NCI-H1930 (cell line): ENCODE measurements around the gene DMD.

ENCODE experiments used
- DNase-seq, 2 experiments: peaks; one replicate each; lab custom pipeline; 2025; lab: John Stamatoyannopoulos, UW

The DMD gene

DNA sequence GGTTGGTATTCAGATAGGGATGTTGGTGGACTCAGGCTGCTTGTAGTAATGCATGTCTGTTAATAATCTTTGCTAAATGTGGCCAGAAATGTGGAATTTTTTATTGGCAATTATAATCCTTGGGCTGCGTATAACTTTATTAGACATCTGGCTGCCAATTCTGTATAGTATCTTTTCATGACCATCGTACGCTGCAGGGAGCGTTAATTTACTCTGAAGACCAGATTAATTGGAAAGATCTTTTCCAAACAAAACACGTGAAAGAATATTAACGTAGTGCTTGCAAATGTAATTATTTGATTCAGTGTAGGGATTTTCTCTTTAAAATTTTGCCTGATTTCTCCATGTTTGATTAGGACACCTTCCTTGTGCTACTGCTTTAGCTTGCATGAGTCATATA, 2100.7 kb downstream of the DMD start:
- no peak for DNase-seq

DNA sequence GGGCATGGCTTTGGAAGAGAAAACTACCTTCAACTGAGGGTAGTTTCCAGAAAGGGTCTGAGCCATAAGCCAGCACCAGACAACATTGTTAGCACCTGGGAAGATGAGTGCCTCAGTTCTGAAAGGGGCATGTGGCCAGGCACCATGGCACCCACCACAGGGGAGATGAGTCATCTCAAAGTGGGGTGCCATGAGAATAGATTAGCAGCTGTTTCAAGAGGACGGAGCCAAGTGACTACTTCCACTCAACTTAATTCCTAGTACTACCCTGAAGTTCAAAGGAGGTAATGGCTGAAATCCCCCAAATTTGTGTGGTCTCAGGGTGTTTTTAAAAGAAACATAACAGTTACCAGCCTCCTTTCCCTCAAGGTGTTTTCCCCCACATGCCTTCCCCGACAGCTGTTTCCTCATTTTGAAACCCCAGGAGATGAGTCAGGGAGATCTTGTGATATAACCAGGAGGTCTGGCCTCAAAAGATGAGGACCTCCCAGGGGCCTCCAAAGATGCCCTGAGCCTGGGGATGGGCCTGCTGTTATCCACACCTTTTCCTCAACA, 2111.7 kb downstream of the DMD start:
- DNase-seq = no peak

DNA sequence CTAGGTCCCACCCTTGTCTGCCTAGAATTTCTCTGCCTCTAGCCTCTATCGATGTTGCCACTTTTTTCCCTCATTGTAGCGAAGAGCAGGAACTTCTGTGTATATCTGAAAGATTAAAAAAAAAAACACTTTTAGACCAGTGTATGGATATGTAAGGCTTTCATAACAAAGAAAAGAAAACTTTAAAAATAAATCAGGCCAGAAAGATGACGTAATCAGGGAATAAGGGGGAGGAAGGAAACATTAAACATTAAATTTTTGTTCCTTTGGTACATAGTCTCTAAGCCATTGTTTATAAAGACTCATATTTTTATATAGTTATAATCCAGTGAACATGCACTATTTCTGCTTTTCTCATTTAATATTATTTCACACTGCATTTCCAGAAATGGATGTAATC, 2113.3 kb downstream of the DMD start:
- DNase-seq = no peak

DNA sequence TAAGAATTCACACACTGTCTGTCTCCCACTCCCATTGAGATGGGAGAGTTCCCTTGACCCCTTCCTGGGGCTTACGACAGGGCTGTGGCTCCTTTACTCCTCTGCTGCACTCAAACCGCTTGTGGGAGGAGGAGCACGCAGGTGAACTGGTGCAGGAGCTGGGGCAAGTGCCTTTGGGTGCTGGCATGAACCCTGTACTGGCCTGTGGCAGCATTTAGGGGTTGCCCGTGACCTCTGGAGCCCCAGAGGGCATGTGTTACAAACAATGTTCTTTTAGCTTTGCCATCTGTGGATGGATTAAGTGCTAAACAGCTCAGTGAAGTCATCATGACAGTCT, 2117.7 kb downstream of the DMD start:
- no peak for DNase-seq

DNA sequence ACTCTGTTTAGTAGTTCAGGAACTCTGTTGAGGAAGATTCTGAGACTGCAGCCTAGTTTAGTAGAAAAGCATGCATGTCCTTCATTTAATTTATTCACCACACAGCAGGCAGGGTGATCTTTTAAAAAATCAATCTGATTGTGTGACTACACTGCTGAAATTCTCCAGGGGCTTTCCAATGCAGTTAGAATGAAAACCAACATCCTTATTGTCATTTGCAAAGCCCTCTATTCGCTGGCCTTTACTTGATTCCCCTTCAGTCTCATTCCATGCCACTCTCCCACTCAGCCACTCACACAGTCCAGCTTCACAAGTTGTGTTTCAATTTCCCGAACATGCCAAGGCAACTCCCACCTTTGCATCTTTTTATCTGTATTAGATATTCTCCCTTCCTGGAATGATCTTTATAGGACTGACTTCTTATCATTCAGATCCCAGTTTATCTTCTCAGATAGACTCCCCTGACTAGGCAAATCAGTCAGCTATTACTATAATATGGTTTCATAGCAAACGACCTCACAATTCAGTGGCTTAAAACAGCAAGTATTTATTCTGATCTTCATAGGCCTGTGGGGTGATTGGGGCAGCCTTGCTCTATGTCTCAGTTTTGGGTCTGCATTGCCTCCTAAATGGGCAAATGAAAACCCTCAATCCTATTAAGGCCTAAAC, 2118.2 kb downstream of the DMD start:
- DNase-seq = no peak

DNA sequence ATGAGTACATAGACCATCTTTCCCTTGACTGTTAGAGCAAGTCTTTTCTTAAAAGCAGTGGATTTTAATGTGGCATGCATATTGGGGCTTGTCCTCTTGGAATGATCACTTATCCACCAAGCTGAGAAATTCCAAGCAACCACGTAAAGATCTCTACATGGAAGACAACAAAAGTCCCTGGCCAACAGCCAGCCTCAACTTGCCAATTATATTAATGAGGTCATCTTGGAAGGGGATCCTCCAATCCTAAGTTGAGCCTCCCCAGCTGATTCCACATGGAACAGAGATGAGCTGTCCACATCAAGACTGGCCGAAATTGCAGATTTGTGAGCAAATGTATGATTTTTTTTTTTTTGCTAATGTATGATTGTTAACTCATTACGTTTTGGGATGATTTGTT, 2118.9 kb downstream of the DMD start:
- no peak for DNase-seq

DNA sequence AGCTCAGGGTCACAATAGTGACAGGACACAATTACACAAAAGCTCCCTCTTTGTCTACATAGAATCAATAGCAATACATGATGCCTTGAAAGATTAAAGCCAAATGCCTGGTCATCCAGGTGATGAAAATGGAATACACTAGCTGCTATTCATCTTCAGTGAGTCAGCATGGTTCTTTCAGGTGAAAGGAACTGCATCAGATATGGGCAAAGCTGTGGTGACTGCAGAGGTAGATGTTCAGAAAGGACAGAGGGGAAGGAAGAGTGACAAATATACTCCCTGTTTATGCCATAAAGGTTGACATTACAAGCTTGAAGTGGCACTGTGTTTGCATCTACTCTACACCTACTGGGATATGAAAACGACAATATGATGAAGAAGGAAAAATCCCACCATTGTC, 2119.5 kb downstream of the DMD start:
- no peak for DNase-seq

DNA sequence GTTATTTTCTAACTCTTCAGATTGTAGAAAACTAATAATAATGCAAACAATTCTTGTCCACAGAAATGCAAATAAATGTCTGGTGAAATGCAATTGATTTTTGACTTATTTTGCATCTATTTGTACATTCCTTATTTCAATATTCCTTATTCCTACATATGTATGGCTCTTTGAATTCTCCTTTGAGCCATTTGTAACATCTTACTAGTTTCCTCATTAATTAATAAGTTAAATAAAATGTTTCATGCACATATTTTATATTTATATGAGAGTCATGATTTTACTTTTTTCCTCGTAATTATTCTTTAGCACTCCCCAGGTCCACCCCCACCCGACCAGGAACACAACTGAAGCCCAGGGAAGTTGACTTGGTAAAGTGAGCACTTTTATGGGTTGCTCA, 2136.8 kb downstream of the DMD start:
- DNase-seq = no peak

DNA sequence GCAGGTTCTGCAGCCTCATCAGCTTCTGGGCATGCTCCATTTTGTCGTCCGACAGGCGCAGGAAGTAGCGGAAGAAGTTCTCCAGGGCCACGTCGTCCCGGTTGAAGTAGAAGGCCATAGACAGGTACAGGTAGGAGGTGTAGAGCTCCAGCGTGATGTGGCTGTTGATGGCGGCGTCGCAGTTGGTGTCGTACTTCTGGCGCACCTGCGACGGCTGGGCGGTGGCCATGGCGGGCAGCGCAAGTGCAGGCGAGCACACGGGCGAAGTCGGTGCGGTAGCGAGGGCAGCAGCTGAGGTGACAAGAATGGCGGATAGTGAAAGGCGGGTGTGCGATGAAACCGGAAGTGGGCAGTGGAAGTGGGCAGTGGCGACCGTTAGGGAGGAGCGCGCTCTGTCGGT, 2139.6 kb downstream of the DMD start, which contains the start of gene FTHL17:
Gene FTHL17 (minus strand): TSS at position 317 of the 400 bp plus-strand sequence. CDS start 88 bp downstream, at position 229.
- DNase-seq = no peak

DNA sequence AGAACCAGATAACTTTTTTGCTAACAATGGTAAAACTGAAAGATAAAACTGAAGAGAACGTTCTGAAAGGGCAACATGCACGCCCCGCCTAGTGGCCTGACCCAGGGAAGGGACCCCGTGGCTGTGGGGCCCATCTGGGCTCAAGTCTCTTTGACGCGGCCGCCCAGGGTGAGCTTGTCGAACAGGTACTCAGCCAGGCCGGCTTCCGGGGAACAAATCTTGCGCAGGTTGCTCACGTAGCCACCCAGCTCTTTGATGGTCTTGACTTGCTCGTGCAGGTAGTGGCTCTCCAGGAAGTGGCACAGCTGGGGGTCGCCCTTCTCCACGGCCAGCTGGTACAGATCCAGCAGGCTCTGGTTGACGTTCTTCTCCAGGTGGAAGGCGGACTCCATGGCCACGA, 2140.1 kb downstream of the DMD start:
- DNase-seq = no peak

DNA sequence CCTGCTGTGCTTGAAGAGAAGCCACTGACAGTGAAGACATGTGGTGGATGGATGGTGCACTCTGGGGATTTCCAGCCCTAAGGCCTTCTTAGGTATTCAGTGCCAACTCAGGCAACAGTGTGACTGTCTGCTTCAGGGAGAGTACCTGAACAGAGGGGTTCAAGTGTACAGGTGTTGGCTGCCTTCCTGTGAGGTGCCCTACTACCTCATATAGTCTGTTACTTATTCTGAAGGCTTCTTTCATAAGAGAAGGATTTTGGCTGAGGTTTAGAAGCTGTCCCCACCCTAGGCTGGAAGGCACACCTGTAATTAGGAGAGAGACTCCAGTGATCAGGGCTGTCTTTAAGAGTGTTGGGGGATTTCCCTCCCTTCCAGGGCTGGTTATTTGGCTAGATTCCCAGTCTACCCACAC, 2141.3 kb downstream of the DMD start:
- DNase-seq = no peak
